H9 (cell line): ENCODE data around the gene DNTT. TPM values are rescaled to one million over a fixed set of nuclear protein-coding genes. Genes with fewer than 3 reads are reported as not detected.

Experiments
- DNase-seq: peaks from one replicate; pipeline ENCODE4 v3.0.0-alpha.2; 2017
- H2AFZ ChIP-seq: one replicate; pipeline ENCODE4 v1.6.1; 2013; ENCODE audit warnings: mild to moderate bottlenecking, low read length, control low read depth, moderate library complexity
- H2AK5ac ChIP-seq: 2 replicates; pipeline ENCODE4 v1.6.1; 2013; ENCODE audit warnings: low read length, control low read depth, mixed read lengths; ENCODE audit not compliant: insufficient read length
- H2BK120ac ChIP-seq: one replicate; pipeline ENCODE4 v1.6.1; 2013; ENCODE audit warnings: low read depth, mild to moderate bottlenecking, low read length, control low read depth, inconsistent platforms; ENCODE audit not compliant: poor library complexity, severe bottlenecking
- H2BK12ac ChIP-seq: 2 replicates; pipeline ENCODE4 v1.6.1; 2013; ENCODE audit warnings: low read length, control low read depth, mixed read lengths, low read depth; ENCODE audit not compliant: insufficient read length
- H2BK15ac ChIP-seq: 2 replicates; pipeline ENCODE4 v1.6.1; 2013; ENCODE audit warnings: low read depth, low read length, control low read depth
- H2BK20ac ChIP-seq: one replicate; pipeline ENCODE4 v1.6.1; 2013; ENCODE audit warnings: low read depth, mild to moderate bottlenecking, low read length, control low read depth, inconsistent platforms; ENCODE audit not compliant: poor library complexity, severe bottlenecking
- H2BK5ac ChIP-seq: 2 replicates; pipeline ENCODE4 v1.6.1; 2013; ENCODE audit warnings: low read length, control low read depth, mixed read lengths; ENCODE audit not compliant: insufficient read length
- H3K14ac ChIP-seq: 2 replicates; pipeline ENCODE4 v1.6.1; 2013; ENCODE audit warnings: low read length, control low read depth; ENCODE audit not compliant: insufficient read depth
- H3K18ac ChIP-seq: 2 replicates; pipeline ENCODE4 v1.6.1; 2013; ENCODE audit warnings: low read depth, mild to moderate bottlenecking, mixed read lengths, low read length, control low read depth; ENCODE audit not compliant: insufficient read length
- H3K23ac ChIP-seq: 2 replicates; pipeline ENCODE4 v1.6.1; 2013; ENCODE audit warnings: low read length, control low read depth, mixed read lengths, low read depth; ENCODE audit not compliant: insufficient read length
- H3K23me2 ChIP-seq: 2 replicates; pipeline ENCODE4 v1.6.1; 2013; ENCODE audit warnings: low read depth, mild to moderate bottlenecking, mixed read lengths, low read length, control low read depth; ENCODE audit not compliant: insufficient read length, poor library complexity, severe bottlenecking
- H3K27ac ChIP-seq: 2 replicates; pipeline ENCODE4 v1.5.1; 2013; ENCODE audit warnings: low read length, control low read depth, mixed read lengths, low read depth; ENCODE audit not compliant: insufficient read length
- H3K27me3 ChIP-seq: 2 replicates; pipeline ENCODE4 v1.6.1; 2013; ENCODE audit warnings: low read length, control low read depth, inconsistent platforms; ENCODE audit not compliant: insufficient read depth
- H3K4ac ChIP-seq: 2 replicates; pipeline ENCODE4 v1.6.1; 2013; ENCODE audit warnings: low read depth, mild to moderate bottlenecking, control low read depth, inconsistent platforms, low read length, moderate library complexity
- H3K4me1 ChIP-seq: 2 replicates; pipeline ENCODE4 v1.6.1; 2013; ENCODE audit warnings: low read length, control low read depth, inconsistent platforms; ENCODE audit not compliant: insufficient read depth
- H3K4me2 ChIP-seq: 2 replicates; pipeline ENCODE4 v1.6.1; 2013; ENCODE audit warnings: low read length, control low read depth, mixed read lengths; ENCODE audit not compliant: insufficient read length, insufficient read depth
- H3K56ac ChIP-seq: 2 replicates; pipeline ENCODE4 v1.6.1; 2013; ENCODE audit warnings: low read depth, mild to moderate bottlenecking, mixed read lengths, low read length, control low read depth; ENCODE audit not compliant: insufficient read length
- H3K79me1 ChIP-seq: 2 replicates; pipeline ENCODE4 v1.6.1; 2013; ENCODE audit warnings: low read depth, mild to moderate bottlenecking, moderate library complexity, low read length, control low read depth, inconsistent platforms; ENCODE audit not compliant: insufficient read depth, poor library complexity, severe bottlenecking
- H3K79me2 ChIP-seq: 2 replicates; pipeline ENCODE4 v1.6.1; 2013; ENCODE audit warnings: low read length, control low read depth, inconsistent platforms; ENCODE audit not compliant: insufficient read depth
- H3K9ac ChIP-seq: 2 replicates; pipeline ENCODE4 v1.6.1; 2013; ENCODE audit warnings: low read length, control low read depth, mixed read lengths; ENCODE audit not compliant: insufficient read length; ENCODE audit errors: extremely low read depth
- H3K9me3 ChIP-seq: one replicate; pipeline ENCODE4 v1.6.1; 2013; ENCODE audit warnings: low read depth, low read length, inconsistent platforms; ENCODE audit not compliant: control insufficient read depth
- H3T11ph ChIP-seq: one replicate; pipeline ENCODE4 v1.6.1; 2013; ENCODE audit warnings: mild to moderate bottlenecking, low read length, control low read depth, inconsistent platforms
- H4K20me1 ChIP-seq: one replicate; pipeline ENCODE4 v1.6.1; 2013; ENCODE audit not compliant: control insufficient read depth, insufficient read length, insufficient read depth
- H4K5ac ChIP-seq: 2 replicates; pipeline ENCODE4 v1.6.1; 2013; ENCODE audit warnings: low read depth, mild to moderate bottlenecking, mixed read lengths, low read length, control low read depth; ENCODE audit not compliant: insufficient read length
- H4K8ac ChIP-seq: replicated peaks from 2 replicates; pipeline ENCODE4 v1.6.1; 2013; ENCODE audit warnings: low read length, control low read depth, mixed read lengths, low read depth; ENCODE audit not compliant: insufficient read length
- H4K91ac ChIP-seq: 2 replicates; pipeline ENCODE4 v1.6.1; 2013; ENCODE audit warnings: low read depth, mild to moderate bottlenecking, moderate library complexity, mixed read lengths, low read length, control low read depth; ENCODE audit not compliant: insufficient read length
- H3K27ac Mint-ChIP-seq, 3 experiments: 2 replicates in 2 of 3; 3 replicates in 1 of 3; pipeline ENCODE4 v1.8.0; 2020 to 2021; ENCODE audit warnings: mixed read lengths in 3 of 3, mild to moderate bottlenecking in 1 of 3, moderate library complexity in 1 of 3
- H3K27me3 Mint-ChIP-seq: 2 replicates; pipeline ENCODE4 v1.8.0; 2021; ENCODE audit warnings: low read depth, mild to moderate bottlenecking, moderate library complexity, mixed read lengths
- H3K36me3 Mint-ChIP-seq, 3 experiments: 2 replicates in 2 of 3; 3 replicates in 1 of 3; pipeline ENCODE4 v1.8.0; 2020 to 2021; ENCODE audit warnings: low read depth in 3 of 3, mixed read lengths in 3 of 3; ENCODE audit not compliant: insufficient read depth in 1 of 3
- H3K4me1 Mint-ChIP-seq, 2 experiments: 2 replicates each; pipeline ENCODE4 v1.8.0; 2020; ENCODE audit warnings: mixed read lengths in 2 of 2
- H3K4me3 Mint-ChIP-seq, 2 experiments: 2 replicates in 1 of 2; 3 replicates in 1 of 2; pipeline ENCODE4 v1.8.0; 2020 to 2021; ENCODE audit warnings: mild to moderate bottlenecking in 2 of 2, mixed read lengths in 2 of 2, moderate library complexity in 1 of 2
- H3K9me3 Mint-ChIP-seq, 2 experiments: 2 replicates in 1 of 2; 3 replicates in 1 of 2; pipeline ENCODE4 v1.8.0; 2020; ENCODE audit warnings: mild to moderate bottlenecking in 2 of 2, mixed read lengths in 2 of 2, moderate library complexity in 1 of 2
- CTCF ChIP-seq: fragments of 200-600 bp; sonication (generic); conservative IDR thresholded peaks from 3 replicates; pipeline ENCODE4 v1.8.0; 2021; ENCODE audit warnings: antibody characterized with exemption, mild to moderate bottlenecking
- WGBS: extraction: QIAGEN DNeasy Blood & Tissue Kit; methylation state at CpG from one replicate; pipeline ENCODE4 v1.1.7; 2013; ENCODE audit warnings: missing lambda C conversion rate, low lambda C conversion rate, mixed read lengths; ENCODE audit not compliant: insufficient read length; ENCODE audit errors: extremely low coverage; 5-methylcytosine and 5-hydroxymethylcytosine counted together
- total RNA-seq: library from RNA; stranded (reverse); gene quantifications from 2 replicates; pipeline ENCODE4 v1.2.1, GENCODE V29; 2021

Gene DNTT
- total RNA-seq, 1 experiment from 2014 or later = not detected

GRCh38 chr10:96358851-96359540 is 54.8 kb downstream of the DNTT start, which contains the start of gene OPALIN:
OPALIN (minus strand) TSS chr10:96359002; CDS start chr10:96358896, 106 bp downstream.
- WGBS = no CpG with 5 or more reads among the region's 7 CpGs
- Mint-ChIP-seq H3K36me3 (no peaks in the 10 kb centered on the region), H3K27me3 (peaks cover 8% of the 10 kb centered on the region), H3K9me3 (no peaks in the 10 kb centered on the region), H3K4me3 (no peak within 1 kb of the TSS), H3K27ac (no peak within 1 kb of the TSS), H3K4me1 (peaks cover 0 to 3% of the 10 kb centered on the region in 2 experiments; a peak in 2 of 4 replicates)
- TF ChIP-seq CTCF = no peak
- Histone ChIP-seq H2AFZ (no peak within 1 kb of the TSS), H3T11ph (no peak within 1 kb of the TSS), H3K4me2 (no peak within 1 kb of the TSS), H4K5ac (no peak within 1 kb of the TSS), H3K23ac (no peak within 1 kb of the TSS), H3K79me1 (no peaks in the 10 kb centered on the region), H4K91ac (no peak within 1 kb of the TSS), H4K8ac (no peak within 1 kb of the TSS), H4K20me1 (no peaks in the 10 kb centered on the region), H3K4me1 (no peaks in the 10 kb centered on the region), H2AK5ac (no peak within 1 kb of the TSS), H3K4ac (no peak within 1 kb of the TSS), H3K27ac (no peak within 1 kb of the TSS), H3K18ac (no peak within 1 kb of the TSS), H2BK120ac (no peak within 1 kb of the TSS), H3K27me3 (no peaks in the 10 kb centered on the region; the same call in 1 of the 2 replicates), H2BK20ac (no peak within 1 kb of the TSS), H2BK12ac (no peak within 1 kb of the TSS), H3K79me2 (no peaks in the 10 kb centered on the region), H3K9ac (no peak within 1 kb of the TSS), H2BK5ac (no peak within 1 kb of the TSS), H3K23me2 (no peaks in the 10 kb centered on the region), H3K14ac (no peak within 1 kb of the TSS), H3K9me3 (no peaks in the 10 kb centered on the region), H2BK15ac (no peak within 1 kb of the TSS), H3K56ac (no peak within 1 kb of the TSS)
- no peak for DNase-seq
